Uterus (tissue), 2 donors: ENCODE data around the gene COL25A1.

Source experiments
- CTCF ChIP-seq, 4 experiments: fragments of 200-600 bp in 2 of 4; fragments of 450-650 bp in 2 of 4; sonication (generic) in 2 of 4; IDR thresholded peaks; one replicate each; pipeline ENCODE4 v1.5.1; 2016 to 2019; ENCODE audit warnings: antibody characterized with exemption in 4 of 4, mild to moderate bottlenecking in 2 of 4, moderate library complexity in 1 of 4
- POLR2A ChIP-seq, 2 donors: fragments of 450-650 bp; IDR thresholded peaks; one replicate each; pipeline ENCODE4 v1.6.1; 2016; ENCODE audit warnings: antibody characterized with exemption in 2 of 2, mild to moderate bottlenecking in 1 of 2, moderate library complexity in 1 of 2

- no peak for TF ChIP-seq POLR2A (IDR thresholded peaks at IDR 0.05)
- no peak for TF ChIP-seq CTCF (IDR thresholded peaks at IDR 0.05)
Observed at GRCh38 chr4:109296527-109296926, 5.9 kb downstream of the COL25A1 start.
